OCI-LY1 (cell line): ENCODE measurements around the gene UBE2F.

Source experiments
- EZH2 ChIP-seq: fragments of 200-600 bp; sonication (generic), shearing (Covaris generic); IDR thresholded peaks from 2 replicates; pipeline ENCODE4 v1.8.0; 2017; ENCODE audit warnings: borderline replicate concordance, mixed run types, mild to moderate bottlenecking, antibody characterized with exemption, low read length, moderate library complexity, mixed read lengths
- TF ChIP-seq, protein P1 (sequence below): fragments of 200-600 bp; sonication (generic), shearing (Covaris generic); IDR thresholded peaks from 2 replicates; pipeline ENCODE4 v1.5.1; 2017; ENCODE audit warnings: mild to moderate bottlenecking, antibody characterized with exemption, low read length, moderate library complexity, mixed read lengths

DNA sequence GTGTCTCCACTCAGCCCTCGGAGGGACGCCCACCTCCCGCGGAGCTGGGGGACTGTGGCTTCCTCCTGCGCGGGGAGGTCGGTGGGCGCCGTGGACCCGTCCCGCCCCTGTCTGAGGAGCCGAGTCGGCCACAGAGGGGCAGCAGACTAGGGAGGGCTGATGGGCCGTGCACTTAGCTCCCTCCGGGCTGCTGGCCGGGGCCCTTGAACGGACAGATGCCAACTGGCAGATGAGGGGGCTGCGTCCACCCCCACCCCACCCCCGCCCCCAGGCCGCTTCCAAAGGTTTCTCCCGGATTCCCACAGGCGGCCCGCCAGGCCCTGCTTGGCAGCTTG is 10.4 kb upstream of the UBE2F start:
- TF ChIP-seq, protein P1, sequence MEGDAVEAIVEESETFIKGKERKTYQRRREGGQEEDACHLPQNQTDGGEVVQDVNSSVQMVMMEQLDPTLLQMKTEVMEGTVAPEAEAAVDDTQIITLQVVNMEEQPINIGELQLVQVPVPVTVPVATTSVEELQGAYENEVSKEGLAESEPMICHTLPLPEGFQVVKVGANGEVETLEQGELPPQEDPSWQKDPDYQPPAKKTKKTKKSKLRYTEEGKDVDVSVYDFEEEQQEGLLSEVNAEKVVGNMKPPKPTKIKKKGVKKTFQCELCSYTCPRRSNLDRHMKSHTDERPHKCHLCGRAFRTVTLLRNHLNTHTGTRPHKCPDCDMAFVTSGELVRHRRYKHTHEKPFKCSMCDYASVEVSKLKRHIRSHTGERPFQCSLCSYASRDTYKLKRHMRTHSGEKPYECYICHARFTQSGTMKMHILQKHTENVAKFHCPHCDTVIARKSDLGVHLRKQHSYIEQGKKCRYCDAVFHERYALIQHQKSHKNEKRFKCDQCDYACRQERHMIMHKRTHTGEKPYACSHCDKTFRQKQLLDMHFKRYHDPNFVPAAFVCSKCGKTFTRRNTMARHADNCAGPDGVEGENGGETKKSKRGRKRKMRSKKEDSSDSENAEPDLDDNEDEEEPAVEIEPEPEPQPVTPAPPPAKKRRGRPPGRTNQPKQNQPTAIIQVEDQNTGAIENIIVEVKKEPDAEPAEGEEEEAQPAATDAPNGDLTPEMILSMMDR, result no peak
- TF ChIP-seq EZH2, result no peak
